Coronary artery (tissue), 2 donors: ENCODE data around the gene MEGF11.

Source experiments
- DNase-seq: peaks from one replicate; pipeline ENCODE4 v3.0.0-alpha.2; 2017; ENCODE audit warnings: low spot score
- H3K27ac ChIP-seq, 2 donors: fragments of 200-600 bp; sonication (generic); one replicate each; pipeline ENCODE4 v1.5.1; 2016 to 2019
- H3K4me3 ChIP-seq: fragments of 200-600 bp; sonication (generic); 2 replicates; pipeline ENCODE4 v1.5.1; 2016; ENCODE audit warnings: mild to moderate bottlenecking, moderate library complexity
- CTCF ChIP-seq: fragments of 200-600 bp; sonication (generic); IDR thresholded peaks from one replicate; pipeline ENCODE4 v1.5.1; 2019; ENCODE audit warnings: antibody characterized with exemption

MEGF11 gene

GRCh38 chr15:66136948-66137347, 116.6 kb downstream of the MEGF11 start:
- DNase-seq, result no peak
- no peak for TF ChIP-seq CTCF
- H3K27ac ChIP-seq, result no peak overlapping the region
- H3K4me3 ChIP-seq, result no peak overlapping the region

- no peak overlapping the region for H3K27ac ChIP-seq
- TF ChIP-seq CTCF, result no peak
- no peak overlapping the region for H3K4me3 ChIP-seq
- DNase-seq, result no peak
These were observed 117.9 kb downstream of the MEGF11 start for GRCh38 chr15:66135664-66136063.

- Histone ChIP-seq H3K27ac (no peak overlapping the region), H3K4me3 (no peak overlapping the region)
- TF ChIP-seq CTCF, result no peak
- no peak for DNase-seq
These were observed 119.3 kb downstream of the MEGF11 start for GRCh38 chr15:66134284-66134683.

- TF ChIP-seq CTCF, result no peak
- Histone ChIP-seq H3K27ac (no peak overlapping the region), H3K4me3 (no peak overlapping the region)
- DNase-seq, result no peak
These were observed 120.2 kb downstream of the MEGF11 start for GRCh38 chr15:66133247-66133885.

- H3K4me3 ChIP-seq, result no peak overlapping the region
- TF ChIP-seq CTCF, result no peak
- H3K27ac ChIP-seq, result no peak overlapping the region
- no peak for DNase-seq
These were observed 121.2 kb downstream of the MEGF11 start for GRCh38 chr15:66132251-66132816.

GRCh38 chr15:66131831-66132230, 121.7 kb downstream of the MEGF11 start:
- TF ChIP-seq CTCF, result no peak
- no peak overlapping the region for H3K27ac ChIP-seq

GRCh38 chr15:66131200-66131599, 122.3 kb downstream of the MEGF11 start:
- Histone ChIP-seq H3K4me3 (no peak overlapping the region), H3K27ac (no peak overlapping the region)
- no peak for TF ChIP-seq CTCF
- no peak for DNase-seq

More at GRCh38 chr15:66131831-66132230, 121.7 kb downstream of the MEGF11 start:
- H3K4me3 ChIP-seq, result no peak overlapping the region
- DNase-seq, result no peak
